ENCODE data around the gene SREBF2. TPM values are rescaled to one million over a fixed set of nuclear protein-coding genes. Genes with fewer than 3 reads are reported as not detected.

The SREBF2 gene
- total RNA-seq, 1 donor from 2014 or later: 20.9 TPM

DNA sequence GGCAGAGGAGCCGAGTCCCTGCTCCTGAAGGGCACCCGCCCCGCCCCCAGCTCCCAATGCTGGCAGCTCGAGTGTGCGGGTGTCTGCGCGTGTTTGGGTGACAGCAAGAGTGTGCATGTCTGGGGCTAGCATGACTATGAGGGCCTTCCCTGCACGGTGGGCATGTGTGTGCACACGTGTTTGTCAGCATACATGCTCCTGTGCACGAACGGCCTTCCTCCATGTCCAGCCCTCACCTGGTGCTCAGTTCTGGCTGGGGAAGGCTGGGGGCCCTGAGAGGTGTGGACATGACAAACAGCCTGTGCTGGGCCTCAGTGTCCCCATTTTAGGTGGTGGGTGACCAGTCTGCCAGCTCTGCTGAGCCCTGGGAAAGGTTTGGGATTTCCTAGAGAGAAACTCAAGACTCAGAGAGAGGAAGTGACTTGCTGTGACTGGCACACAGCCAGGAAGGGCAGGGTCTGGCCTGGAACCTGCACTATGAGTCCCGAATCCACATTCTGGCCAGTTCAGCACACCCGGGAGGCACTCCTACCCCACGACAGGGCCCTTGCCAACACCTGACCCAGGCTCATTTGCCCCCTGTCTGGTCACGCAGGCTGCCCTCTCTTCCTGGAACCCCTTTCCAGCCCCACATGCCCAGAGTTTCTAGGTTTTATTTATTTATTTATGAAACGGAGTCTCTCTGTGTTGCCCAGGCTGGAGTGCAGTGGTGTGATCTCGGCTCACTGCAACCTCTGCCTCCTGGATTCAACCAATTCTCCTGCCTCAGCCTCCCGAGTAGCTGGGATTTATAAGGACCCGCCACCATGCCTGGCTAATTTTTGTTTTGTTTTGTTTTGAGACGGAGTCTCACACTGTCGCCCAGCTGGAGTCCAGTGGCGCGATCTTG lies 85.2 kb downstream of the SREBF2 start:
- H3K27me3 ChIP-seq (ENCODE audit: control insufficient read depth in 3 of 3, insufficient read depth in 3 of 3, low read length in 3 of 3): peaks cover 40 to 55% (median 48%) of the 10 kb centered on the region in 3 donors

DNA sequence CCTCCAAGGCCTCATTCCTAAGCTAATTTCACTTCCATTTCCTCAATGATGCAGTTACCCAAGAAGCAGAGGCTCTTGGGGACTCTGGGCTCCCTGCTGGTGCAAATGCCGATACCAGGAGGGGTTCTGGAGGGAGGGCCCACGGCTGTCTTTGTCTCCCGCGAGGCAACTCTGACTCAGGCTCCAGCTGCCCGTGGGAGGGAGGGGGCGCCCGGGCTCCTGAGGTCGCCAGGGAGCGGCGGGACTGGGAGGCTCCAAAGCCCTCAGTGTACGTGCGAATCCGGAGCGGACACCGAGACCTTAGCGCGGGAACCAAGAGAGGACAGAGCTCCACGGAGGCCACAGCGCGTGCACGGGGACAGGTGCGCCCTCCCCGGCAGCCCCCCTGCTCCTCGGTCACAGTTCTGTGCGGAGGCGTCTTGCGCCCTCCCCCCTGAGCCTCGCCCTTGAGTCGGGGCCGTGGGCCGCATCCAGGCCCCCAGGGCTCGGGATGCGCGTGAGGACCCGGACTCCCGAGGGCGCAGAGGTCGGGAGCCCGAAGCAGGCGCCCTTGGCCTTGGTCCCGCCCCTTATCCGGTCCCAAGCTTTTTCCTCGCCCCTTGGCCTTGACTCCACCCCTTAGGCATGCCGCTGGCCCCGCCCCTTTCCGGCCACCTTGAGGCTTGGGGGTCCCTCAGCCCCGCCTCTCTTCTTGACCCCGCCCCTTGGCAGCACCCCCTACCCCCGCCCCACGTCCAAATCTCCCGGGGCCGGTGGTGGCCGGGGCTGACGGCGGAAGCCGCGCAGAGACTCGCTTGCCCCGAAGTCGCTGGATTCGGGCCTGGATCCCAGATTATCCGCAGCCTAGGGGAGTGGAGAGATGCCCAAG lies 86.7 kb downstream of the SREBF2 start:
- H3K9ac ChIP-seq (ENCODE audit: low read depth in 1 of 3, low read length in 3 of 3): peak overlapping the region in 2 of 3 donors; percentile 50 to 57
- peaks cover 17 to 25% (median 23%) of the 10 kb centered on the region in 3 donors for H3K4me1 ChIP-seq (ENCODE audit: control insufficient read depth in 3 of 3, insufficient read depth in 3 of 3, low read length in 3 of 3)
- H3K4me3 ChIP-seq (ENCODE audit: low read length in 3 of 3): peak overlapping the region; percentile 44 to 68 (median 51)
- H3K27me3 ChIP-seq (ENCODE audit: control insufficient read depth in 3 of 3, insufficient read depth in 3 of 3, low read length in 3 of 3): peaks cover 33 to 41% (median 34%) of the 10 kb centered on the region in 3 donors
- H3K36me3 ChIP-seq (ENCODE audit: control insufficient read depth in 3 of 3, insufficient read depth in 3 of 3, low read length in 3 of 3): no peaks in the 10 kb centered on the region
- no peak overlapping the region for H3K27ac ChIP-seq (ENCODE audit: low read depth, low read length)
- no peaks in the 10 kb centered on the region for H3K9me3 ChIP-seq (ENCODE audit: control insufficient read depth in 3 of 3, low read length in 3 of 3)

More for the DNA sequence above, 85.2 kb downstream of the SREBF2 start:
- Histone ChIP-seq H3K4me3 (ENCODE audit: low read length in 3 of 3) (no peak overlapping the region), H3K9me3 (ENCODE audit: control insufficient read depth in 3 of 3, low read length in 3 of 3) (no peaks in the 10 kb centered on the region), H3K36me3 (ENCODE audit: control insufficient read depth in 3 of 3, insufficient read depth in 3 of 3, low read length in 3 of 3) (no peaks in the 10 kb centered on the region), H3K27ac (ENCODE audit: low read depth, low read length) (no peak overlapping the region), H3K9ac (ENCODE audit: low read depth in 1 of 3, low read length in 3 of 3) (peak overlapping the region in 1 of 3 donors; percentile 40), H3K4me1 (ENCODE audit: control insufficient read depth in 3 of 3, insufficient read depth in 3 of 3, low read length in 3 of 3) (peaks cover 17 to 28% (median 23%) of the 10 kb centered on the region in 3 donors)

DNA sequence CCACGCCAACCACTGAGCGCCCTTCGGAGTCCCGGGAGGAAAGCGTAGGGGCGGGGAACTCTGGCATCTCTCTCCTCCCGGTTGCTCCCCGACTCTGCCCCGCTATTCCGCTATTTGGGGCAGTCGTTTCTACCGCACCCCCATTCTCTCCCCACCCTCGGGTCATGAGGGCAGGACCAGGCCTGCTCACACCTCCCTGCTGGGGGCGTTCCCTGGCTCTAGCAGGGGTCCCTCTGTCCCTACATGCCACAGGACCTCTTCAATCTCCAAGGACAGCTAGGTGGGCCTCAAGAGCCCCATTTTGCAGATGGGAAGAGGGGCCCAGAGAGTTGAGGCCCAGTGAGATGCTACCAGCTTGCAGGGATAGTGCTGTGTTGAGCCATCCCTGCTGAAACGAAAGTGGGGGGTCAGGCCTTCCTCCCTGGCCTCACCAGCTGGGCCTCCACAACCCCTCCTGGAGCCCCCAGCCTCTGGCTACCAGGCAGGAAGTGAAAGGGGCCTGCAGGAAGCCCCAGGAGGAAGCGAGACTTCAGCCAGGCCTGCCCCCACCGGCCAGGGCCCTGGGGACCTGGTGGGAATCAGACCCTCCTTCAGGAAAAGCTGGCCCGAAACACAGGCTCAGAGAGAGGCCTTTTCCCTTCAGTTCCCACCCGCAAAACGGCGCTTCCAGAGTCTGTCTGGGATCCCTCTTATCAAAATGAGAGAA lies 87.5 kb downstream of the SREBF2 start:
- H3K27ac ChIP-seq (ENCODE audit: low read depth, low read length): no peak overlapping the region
- no peak overlapping the region for H3K4me3 ChIP-seq (ENCODE audit: low read length in 3 of 3)
- no peaks in the 10 kb centered on the region for H3K36me3 ChIP-seq (ENCODE audit: control insufficient read depth in 3 of 3, insufficient read depth in 3 of 3, low read length in 3 of 3)
- H3K27me3 ChIP-seq (ENCODE audit: control insufficient read depth in 3 of 3, insufficient read depth in 3 of 3, low read length in 3 of 3): peaks cover 29 to 40% (median 30%) of the 10 kb centered on the region in 3 donors
- peak overlapping the region in 1 of 3 donors; percentile 16 for H3K9ac ChIP-seq (ENCODE audit: low read depth in 1 of 3, low read length in 3 of 3)
- H3K4me1 ChIP-seq (ENCODE audit: control insufficient read depth in 3 of 3, insufficient read depth in 3 of 3, low read length in 3 of 3): peaks cover 15 to 22% (median 19%) of the 10 kb centered on the region in 3 donors
- no peaks in the 10 kb centered on the region for H3K9me3 ChIP-seq (ENCODE audit: control insufficient read depth in 3 of 3, low read length in 3 of 3)

GRCh38 chr22:41922328-41922727 lies 89.4 kb downstream of the SREBF2 start:
- no peak overlapping the region for H3K9ac ChIP-seq (ENCODE audit: low read depth in 1 of 3, low read length in 3 of 3)
- H3K27ac ChIP-seq (ENCODE audit: low read depth, low read length): no peak overlapping the region
- no peaks in the 10 kb centered on the region for H3K9me3 ChIP-seq (ENCODE audit: control insufficient read depth in 3 of 3, low read length in 3 of 3)
- no peaks in the 10 kb centered on the region for H3K36me3 ChIP-seq (ENCODE audit: control insufficient read depth in 3 of 3, insufficient read depth in 3 of 3, low read length in 3 of 3)
- no peak overlapping the region for H3K4me3 ChIP-seq (ENCODE audit: low read length in 3 of 3)
- H3K4me1 ChIP-seq (ENCODE audit: control insufficient read depth in 3 of 3, insufficient read depth in 3 of 3, low read length in 3 of 3): peaks cover 15 to 26% (median 23%) of the 10 kb centered on the region in 3 donors
- peaks cover 19 to 31% (median 21%) of the 10 kb centered on the region in 3 donors for H3K27me3 ChIP-seq (ENCODE audit: control insufficient read depth in 3 of 3, insufficient read depth in 3 of 3, low read length in 3 of 3)

DNA sequence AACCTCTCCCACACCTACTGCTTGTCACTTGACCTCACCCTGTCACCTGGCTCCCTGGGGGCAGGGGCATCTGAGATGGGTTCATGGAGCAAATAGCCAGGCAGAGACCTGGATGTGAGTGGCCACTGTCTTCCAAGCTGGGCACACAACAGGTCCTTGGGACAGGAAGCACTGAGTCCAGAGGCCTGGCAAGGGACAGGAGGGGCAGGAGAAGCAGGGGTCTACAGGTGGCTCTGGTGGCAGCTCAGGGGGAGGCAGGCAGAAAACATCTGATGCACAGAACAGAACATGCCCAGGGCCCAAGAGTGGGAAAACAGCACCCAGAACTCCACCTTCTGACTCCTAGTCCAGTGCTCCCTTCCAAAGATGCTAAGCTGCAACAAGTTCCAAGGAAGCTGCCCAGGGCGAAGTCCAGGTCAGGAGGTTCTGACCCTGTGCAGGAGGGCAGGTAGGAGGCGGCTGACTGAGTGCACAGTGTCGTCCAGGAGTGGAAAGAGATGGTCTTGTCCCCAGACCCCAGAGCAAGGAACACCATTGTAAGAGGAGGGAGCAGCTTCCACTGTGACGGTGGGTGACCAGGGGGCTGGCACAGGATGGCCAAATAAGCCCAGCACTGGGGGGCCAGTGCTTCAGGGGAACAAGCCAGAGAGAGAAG lies 90.2 kb downstream of the SREBF2 start:
- Histone ChIP-seq H3K36me3 (ENCODE audit: control insufficient read depth in 3 of 3, insufficient read depth in 3 of 3, low read length in 3 of 3) (no peaks in the 10 kb centered on the region), H3K27me3 (ENCODE audit: control insufficient read depth in 3 of 3, insufficient read depth in 3 of 3, low read length in 3 of 3) (peaks cover 11 to 24% (median 14%) of the 10 kb centered on the region in 3 donors), H3K9ac (ENCODE audit: low read depth in 1 of 3, low read length in 3 of 3) (no peak overlapping the region), H3K9me3 (ENCODE audit: control insufficient read depth in 3 of 3, low read length in 3 of 3) (no peaks in the 10 kb centered on the region), H3K4me1 (ENCODE audit: control insufficient read depth in 3 of 3, insufficient read depth in 3 of 3, low read length in 3 of 3) (peaks cover 12 to 19% (median 19%) of the 10 kb centered on the region in 3 donors), H3K27ac (ENCODE audit: low read depth, low read length) (no peak overlapping the region), H3K4me3 (ENCODE audit: low read length in 3 of 3) (no peak overlapping the region)

- Histone ChIP-seq H3K9me3 (ENCODE audit: control insufficient read depth in 3 of 3, low read length in 3 of 3) (no peaks in the 10 kb centered on the region), H3K27me3 (ENCODE audit: control insufficient read depth in 3 of 3, insufficient read depth in 3 of 3, low read length in 3 of 3) (peaks cover 8 to 20% (median 10%) of the 10 kb centered on the region in 3 donors), H3K36me3 (ENCODE audit: control insufficient read depth in 3 of 3, insufficient read depth in 3 of 3, low read length in 3 of 3) (no peaks in the 10 kb centered on the region), H3K4me3 (ENCODE audit: low read length in 3 of 3) (no peak overlapping the region), H3K27ac (ENCODE audit: low read depth, low read length) (no peak overlapping the region), H3K4me1 (ENCODE audit: control insufficient read depth in 3 of 3, insufficient read depth in 3 of 3, low read length in 3 of 3) (peaks cover 12 to 16% (median 16%) of the 10 kb centered on the region in 3 donors), H3K9ac (ENCODE audit: low read depth in 1 of 3, low read length in 3 of 3) (no peak overlapping the region)
Measured at GRCh38 chr22:41923595-41924276, 90.8 kb downstream of the SREBF2 start.

GRCh38 chr22:41925783-41926460 lies 93.0 kb downstream of the SREBF2 start:
- Histone ChIP-seq H3K9ac (ENCODE audit: low read depth in 1 of 3, low read length in 3 of 3) (peak overlapping the region in 1 of 3 donors; percentile 73), H3K27ac (ENCODE audit: low read depth, low read length) (no peak overlapping the region), H3K9me3 (ENCODE audit: control insufficient read depth in 3 of 3, low read length in 3 of 3) (no peaks in the 10 kb centered on the region), H3K4me3 (ENCODE audit: low read length in 3 of 3) (peak overlapping the region in 2 of 3 donors; percentile 45 to 51), H3K4me1 (ENCODE audit: control insufficient read depth in 3 of 3, insufficient read depth in 3 of 3, low read length in 3 of 3) (peaks cover 0 to 8% (median 4%) of the 10 kb centered on the region in 3 donors), H3K36me3 (ENCODE audit: control insufficient read depth in 3 of 3, insufficient read depth in 3 of 3, low read length in 3 of 3) (no peaks in the 10 kb centered on the region), H3K27me3 (ENCODE audit: control insufficient read depth in 3 of 3, insufficient read depth in 3 of 3, low read length in 3 of 3) (peaks cover 0 to 11% (median 5%) of the 10 kb centered on the region in 3 donors)

DNA sequence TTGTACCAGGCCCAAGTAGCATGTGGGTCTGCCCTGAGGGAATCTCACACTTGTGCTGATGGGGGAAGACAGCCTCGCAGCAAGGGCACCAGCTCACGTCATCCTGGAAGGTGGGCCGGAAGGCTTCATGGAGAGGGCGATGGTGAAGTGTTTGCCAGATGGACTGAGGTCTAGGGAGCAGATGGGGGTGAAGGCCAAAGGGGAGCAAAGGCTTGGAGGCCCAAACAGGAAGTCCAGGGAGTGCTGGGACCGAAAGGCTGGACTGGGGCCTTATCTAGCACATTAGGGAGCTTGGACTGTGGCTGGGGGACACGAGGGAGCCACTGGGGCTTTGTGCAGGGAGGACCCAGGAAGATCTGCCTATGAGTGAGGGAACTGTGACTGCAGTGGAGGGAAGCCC lies 94.9 kb downstream of the SREBF2 start:
- no peak overlapping the region for H3K4me3 ChIP-seq (ENCODE audit: low read length in 3 of 3)
- H3K27me3 ChIP-seq (ENCODE audit: control insufficient read depth in 3 of 3, insufficient read depth in 3 of 3, low read length in 3 of 3): peaks cover 0 to 11% (median 5%) of the 10 kb centered on the region in 3 donors
- no peak overlapping the region for H3K9ac ChIP-seq (ENCODE audit: low read depth in 1 of 3, low read length in 3 of 3)
- H3K27ac ChIP-seq (ENCODE audit: low read depth, low read length): no peak overlapping the region
- no peaks in the 10 kb centered on the region for H3K9me3 ChIP-seq (ENCODE audit: control insufficient read depth in 3 of 3, low read length in 3 of 3)
- H3K36me3 ChIP-seq (ENCODE audit: control insufficient read depth in 3 of 3, insufficient read depth in 3 of 3, low read length in 3 of 3): no peaks in the 10 kb centered on the region
- H3K4me1 ChIP-seq (ENCODE audit: control insufficient read depth in 3 of 3, insufficient read depth in 3 of 3, low read length in 3 of 3): peaks cover 0 to 8% (median 4%) of the 10 kb centered on the region in 3 donors

Data from skeletal muscle tissue (tissue), 4 donors.